ENCODE data around the gene HCLS1.

DNA sequence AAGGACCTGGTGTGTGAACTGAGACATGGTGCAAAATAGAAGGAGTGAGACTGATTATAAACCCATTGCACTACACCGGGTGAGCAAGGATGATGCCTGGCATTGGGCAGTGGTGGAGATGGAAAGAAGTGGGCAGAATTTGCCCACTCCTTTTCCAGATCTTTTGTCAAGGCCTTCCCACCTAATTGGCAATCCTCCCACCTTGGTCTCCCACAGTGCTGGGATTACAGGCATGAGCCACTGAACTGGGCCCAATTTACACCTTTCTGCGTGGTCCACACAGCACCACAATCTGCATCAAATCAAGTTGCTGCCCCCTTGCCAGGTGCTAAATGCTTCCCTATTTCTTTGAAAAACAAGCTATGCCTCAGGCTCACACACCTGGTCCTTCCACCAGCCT lies 62.1 kb downstream of the HCLS1 start:
- TF ChIP-seq POLR2A (IDR thresholded peaks at IDR 0.05; ENCODE audit: low read length) (no peak), GATA1 (IDR thresholded peaks at IDR 0.05; ENCODE audit: low read depth, low read length) (no peak)
